ENCODE results near the gene SCN10A.
A peak's percentile ranks its signal among the peaks of the same experiment; 100 is the strongest.

The SCN10A gene

GRCh38 chr3:38669668-38670067 lies 146.3 kb downstream of the SCN10A start:
- DNase-seq (ENCODE audit: low read depth): no peak
- TF ChIP-seq CTCF (IDR thresholded peaks at IDR 0.05; ENCODE audit: low read length, missing control alignments): no peak
- H3K4me3 ChIP-seq (replicated peaks; ENCODE audit: low read depth, low read length): no peak overlapping the region

- TF ChIP-seq CTCF (IDR thresholded peaks at IDR 0.05; ENCODE audit: low read length, missing control alignments): peak; percentile 47
- no peak overlapping the region for H3K4me3 ChIP-seq (replicated peaks; ENCODE audit: low read depth, low read length)
- peak; percentile 57 for DNase-seq (ENCODE audit: low read depth)
Measured at GRCh38 chr3:38662544-38662943, 153.5 kb downstream of the SCN10A start.

- DNase-seq (ENCODE audit: low read depth): no peak
Measured at GRCh38 chr3:38658841-38659240, 157.2 kb downstream of the SCN10A start.

GRCh38 chr3:38657369-38657768 lies 158.6 kb downstream of the SCN10A start:
- no peak for DNase-seq (ENCODE audit: low read depth)
- H3K4me3 ChIP-seq (replicated peaks; ENCODE audit: low read depth, low read length): no peak overlapping the region
- TF ChIP-seq CTCF (IDR thresholded peaks at IDR 0.05; ENCODE audit: low read length, missing control alignments): no peak

More at GRCh38 chr3:38658841-38659240, 157.2 kb downstream of the SCN10A start:
- no peak overlapping the region for H3K4me3 ChIP-seq (replicated peaks; ENCODE audit: low read depth, low read length)
- no peak for TF ChIP-seq CTCF (IDR thresholded peaks at IDR 0.05; ENCODE audit: low read length, missing control alignments)

GRCh38 chr3:38655708-38656300 lies 160.2 kb downstream of the SCN10A start:
- TF ChIP-seq CTCF (IDR thresholded peaks at IDR 0.05; ENCODE audit: low read length, missing control alignments): peak; percentile 54
- no peak overlapping the region for H3K4me3 ChIP-seq (replicated peaks; ENCODE audit: low read depth, low read length)
- peak; percentile 52 for DNase-seq (ENCODE audit: low read depth)

GRCh38 chr3:38653685-38654537 lies 162.1 kb downstream of the SCN10A start:
- DNase-seq (ENCODE audit: low read depth): no peak
- TF ChIP-seq CTCF (IDR thresholded peaks at IDR 0.05; ENCODE audit: low read length, missing control alignments): no peak
- no peak overlapping the region for H3K4me3 ChIP-seq (replicated peaks; ENCODE audit: low read depth, low read length)

Data from fibroblast of pulmonary artery (primary cell).